Sigmoid colon (tissue), 3 donors: ENCODE data around the gene TREM2.

Source experiments
- CTCF ChIP-seq, 4 experiments: fragments of 450-650 bp in 3 of 4; fragments of 200-600 bp in 1 of 4; IDR thresholded peaks; one replicate each; pipeline ENCODE4 v1.5.1; 2016 to 2019; ENCODE audit warnings: antibody characterized with exemption in 4 of 4, mild to moderate bottlenecking in 3 of 4, moderate library complexity in 2 of 4
- POLR2A ChIP-seq, 2 donors: fragments of 450-650 bp; IDR thresholded peaks; one replicate each; pipeline ENCODE4 v1.6.1; 2016; ENCODE audit warnings: antibody characterized with exemption in 2 of 2, mild to moderate bottlenecking in 2 of 2, moderate library complexity in 2 of 2

GRCh38 chr6:41162687-41163418, at the start of gene TREM2:
- no peak for TF ChIP-seq POLR2A (IDR thresholded peaks at IDR 0.05)
- no peak for TF ChIP-seq CTCF (IDR thresholded peaks at IDR 0.05)
